HG02571 (cell line): ENCODE results near the gene EPHA6.
"Not testable (repeated sequence)": the region's sequence is repeated elsewhere in the genome, so short reads cannot be mapped to it uniquely, and the experiment has no call there.

Experiments
- ATAC-seq: cut with Tn5 transposase; IDR thresholded peaks from one replicate; pipeline ENCODE4 v1.9.1; 2021; ENCODE audit warnings: mild to moderate bottlenecking, moderate library complexity; ENCODE audit not compliant: unreplicated experiment

Gene EPHA6

DNA sequence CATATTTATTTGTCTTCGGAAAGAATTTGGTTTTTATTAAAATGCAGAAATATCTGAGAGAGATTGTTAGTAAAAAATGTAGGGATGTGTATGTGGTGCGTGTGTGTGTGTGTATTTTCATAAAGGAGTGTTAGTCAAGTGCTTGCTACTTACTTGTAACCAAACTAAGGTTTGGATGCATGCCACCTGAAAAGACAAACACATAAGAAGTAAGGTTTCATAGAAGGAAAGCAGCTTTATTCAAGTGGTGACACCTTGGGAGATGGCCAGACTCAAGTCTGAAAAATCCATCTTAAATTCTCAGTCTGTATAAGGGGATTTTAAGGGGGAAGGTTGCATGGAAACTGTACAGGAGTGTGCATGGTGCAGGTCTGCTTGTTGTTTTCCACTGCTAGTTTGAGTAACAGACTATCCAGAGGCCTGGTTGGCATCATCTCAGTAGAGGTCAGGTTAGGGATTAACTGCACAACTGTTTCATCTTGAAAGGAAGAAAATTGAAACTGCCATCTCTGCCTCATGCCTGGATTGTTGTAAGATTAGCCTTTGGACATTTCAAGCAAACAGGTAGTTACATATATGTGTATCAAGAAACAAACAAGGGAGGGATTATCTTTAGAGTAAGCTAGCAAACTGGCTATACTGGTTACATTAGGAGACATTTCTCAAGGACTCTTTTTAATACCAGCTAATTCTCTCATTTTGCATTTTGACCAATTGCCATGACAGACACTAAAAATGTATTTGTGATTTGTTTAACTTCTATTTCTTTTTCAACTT is 196.7 kb downstream of the EPHA6 start:
- ATAC-seq: no peak

DNA sequence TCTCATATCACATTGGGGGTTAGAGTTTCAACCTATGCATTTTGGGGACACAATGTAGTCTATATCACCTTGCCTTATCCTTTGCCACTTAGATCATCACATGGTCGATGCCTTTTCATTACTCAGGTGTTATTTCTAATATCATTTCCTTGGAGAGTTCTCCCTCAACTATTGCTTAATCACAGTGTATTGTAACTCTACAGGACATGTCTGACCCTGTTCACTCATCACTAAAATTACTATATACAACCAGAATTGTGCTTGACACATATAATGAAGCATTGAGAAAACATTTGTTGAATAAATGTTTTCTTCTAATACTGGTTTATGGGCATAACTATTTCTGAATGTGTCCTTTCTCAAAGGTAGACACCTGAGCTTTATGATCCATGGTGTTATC is 207.4 kb downstream of the EPHA6 start:
- ATAC-seq: no peak

DNA sequence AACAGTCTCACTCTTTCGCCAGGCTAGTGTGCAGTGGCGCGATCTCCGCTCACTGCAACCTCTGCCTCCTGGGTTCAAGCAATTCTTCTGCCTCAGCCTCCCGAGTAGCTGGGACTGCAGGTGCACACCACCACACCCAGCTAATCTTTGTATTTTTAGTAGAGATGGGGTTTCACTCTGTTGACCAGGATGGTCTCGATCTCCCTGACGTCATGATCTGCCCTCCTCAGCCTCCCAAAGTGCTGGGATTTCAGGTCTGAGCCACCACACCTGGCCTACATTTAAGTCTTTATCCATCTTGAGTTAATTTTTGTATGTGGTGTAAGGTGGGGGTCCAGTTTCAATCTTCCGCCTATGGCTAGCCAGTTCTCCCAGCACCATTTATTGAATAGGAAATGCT is 211.2 kb downstream of the EPHA6 start:
- not testable (repeated sequence) for ATAC-seq

DNA sequence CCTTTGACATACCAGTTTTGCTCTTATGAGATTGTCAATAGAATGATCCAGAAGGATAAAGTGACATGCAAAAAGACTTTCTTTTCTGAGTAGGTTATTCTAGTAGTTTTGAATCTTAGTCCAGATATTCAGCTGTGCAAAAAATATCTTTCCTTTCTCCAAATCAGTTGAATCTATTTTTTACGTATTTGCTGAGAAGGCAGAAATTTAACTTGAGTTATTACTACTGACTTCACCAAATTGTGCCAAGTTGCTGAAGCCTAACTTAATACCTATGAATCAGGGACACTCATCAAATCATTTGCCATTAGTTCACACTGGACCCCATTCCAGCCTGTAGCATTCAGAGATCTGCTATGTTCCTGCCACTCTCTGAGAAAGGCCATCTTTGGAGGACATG is 215.6 kb downstream of the EPHA6 start:
- ATAC-seq: no peak

DNA sequence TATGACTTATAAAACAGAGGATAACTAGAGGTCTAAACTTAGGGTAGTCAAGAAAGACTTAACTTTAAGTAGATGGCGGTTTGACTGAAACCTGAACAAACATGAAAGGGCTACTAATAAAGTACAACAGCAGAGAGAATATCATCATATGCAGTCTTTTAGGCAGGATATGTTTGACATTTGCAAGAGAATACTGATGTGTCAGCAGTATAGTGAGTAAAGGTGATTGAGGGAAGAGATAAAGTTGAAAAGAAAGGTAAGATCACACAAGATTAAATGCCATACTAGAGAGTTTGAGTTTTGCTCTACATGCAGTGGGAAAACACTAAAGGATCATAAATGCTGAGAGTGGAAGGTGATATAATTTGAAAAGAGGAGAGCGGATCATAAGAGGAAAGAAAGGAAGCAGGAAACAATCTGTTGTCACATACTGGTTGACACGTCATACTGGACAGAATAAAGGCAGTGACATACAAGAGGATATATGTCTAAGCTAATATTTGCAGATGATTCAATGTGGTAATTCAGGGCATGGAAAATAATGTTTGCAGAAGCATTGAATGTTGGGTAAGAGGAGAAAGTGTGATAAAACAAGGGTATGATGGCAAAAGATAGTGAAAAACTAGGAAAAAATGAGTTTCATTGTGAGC is 223.0 kb downstream of the EPHA6 start:
- no peak for ATAC-seq

DNA sequence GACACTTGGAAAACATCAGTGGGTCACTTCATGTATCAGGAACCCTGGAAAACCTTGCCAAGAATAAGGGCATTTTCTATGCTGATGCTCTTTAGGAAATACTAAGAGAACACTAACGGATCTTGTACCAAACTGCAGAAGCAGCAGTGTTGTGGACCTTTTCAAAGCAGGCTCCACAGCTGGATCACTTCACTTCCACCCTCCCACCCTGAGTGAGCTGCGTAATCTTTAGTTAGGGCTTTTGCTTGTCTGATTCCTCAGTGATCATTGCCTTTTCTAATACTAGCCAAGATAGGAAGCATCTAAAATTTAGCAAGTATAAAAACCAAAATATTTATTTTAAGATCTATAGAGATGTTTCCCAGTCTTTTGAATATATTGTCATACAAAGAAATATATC is 229.0 kb downstream of the EPHA6 start:
- no peak for ATAC-seq

DNA sequence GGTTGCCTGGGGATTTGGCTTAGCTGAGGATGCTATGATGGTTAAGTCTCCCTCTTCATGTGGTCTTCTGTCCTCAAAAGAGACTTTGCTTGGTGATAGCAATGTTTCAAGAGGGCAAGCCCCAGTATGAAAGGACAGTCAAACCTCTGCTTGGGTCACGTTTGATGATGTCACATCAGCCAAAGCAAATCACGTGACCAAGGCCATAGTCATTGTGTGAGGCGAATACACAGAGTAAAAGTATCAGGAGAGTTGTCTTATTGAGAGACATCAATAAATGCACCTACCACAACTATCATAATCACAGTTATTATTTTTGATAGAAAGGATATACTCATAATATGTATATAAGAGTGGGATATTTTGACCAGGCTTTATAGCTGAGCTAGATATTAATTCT is 243.0 kb downstream of the EPHA6 start:
- ATAC-seq: no peak

DNA sequence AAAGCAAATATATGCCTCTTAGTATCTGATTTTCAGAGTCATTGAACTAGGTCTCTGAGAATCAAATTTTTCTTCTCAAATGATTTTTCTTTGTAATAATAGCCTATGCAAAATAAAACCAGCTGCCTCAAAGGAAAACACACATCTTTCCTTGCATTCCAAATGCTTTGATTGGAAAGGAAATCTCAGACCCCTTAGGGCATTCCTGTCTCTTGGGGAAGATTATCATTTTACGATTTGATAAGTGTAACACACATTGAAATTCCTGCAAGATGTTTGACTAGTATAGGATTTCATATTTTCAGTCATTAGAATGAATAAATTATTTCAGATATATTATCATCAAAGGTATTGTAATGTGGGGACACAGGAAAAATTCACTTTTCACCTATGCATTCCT is 244.8 kb downstream of the EPHA6 start:
- ATAC-seq: no peak

DNA sequence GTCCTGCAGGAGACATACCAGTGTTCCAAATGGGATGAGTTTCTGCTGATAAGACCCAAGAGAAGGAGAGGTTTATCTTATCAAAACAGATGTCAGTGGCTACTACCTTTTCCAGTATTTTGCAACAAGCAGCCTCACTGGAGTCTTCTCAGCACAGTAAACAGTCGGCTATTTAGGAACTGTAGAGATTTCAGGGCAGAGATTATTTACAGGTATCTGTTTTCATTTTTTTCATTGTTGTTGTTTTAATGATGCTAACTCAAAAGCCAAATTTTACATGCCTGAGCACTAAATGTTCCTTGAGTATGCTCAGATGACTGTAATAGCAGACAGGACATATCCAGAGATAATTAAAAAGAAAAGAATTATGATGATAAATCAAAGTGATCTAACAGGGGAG is 252.1 kb downstream of the EPHA6 start:
- ATAC-seq: no peak

DNA sequence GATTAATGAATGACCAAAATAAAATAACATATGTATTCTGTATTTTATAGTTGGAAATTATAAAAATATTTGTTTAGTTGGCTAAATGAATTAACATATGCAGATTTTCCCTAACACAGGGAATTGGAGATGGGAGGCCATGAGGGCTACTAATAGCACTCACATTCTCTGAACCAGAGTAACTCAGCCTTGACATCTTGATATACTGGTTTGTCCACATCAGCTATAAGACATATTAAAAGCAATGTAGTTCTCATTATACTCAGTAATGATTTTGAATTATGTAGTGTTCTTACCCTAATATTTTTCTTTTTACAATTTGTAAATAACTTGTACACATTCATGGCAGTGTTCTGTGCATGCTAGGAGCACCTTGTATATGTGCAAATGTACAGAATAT is 255.9 kb downstream of the EPHA6 start:
- no peak for ATAC-seq

DNA sequence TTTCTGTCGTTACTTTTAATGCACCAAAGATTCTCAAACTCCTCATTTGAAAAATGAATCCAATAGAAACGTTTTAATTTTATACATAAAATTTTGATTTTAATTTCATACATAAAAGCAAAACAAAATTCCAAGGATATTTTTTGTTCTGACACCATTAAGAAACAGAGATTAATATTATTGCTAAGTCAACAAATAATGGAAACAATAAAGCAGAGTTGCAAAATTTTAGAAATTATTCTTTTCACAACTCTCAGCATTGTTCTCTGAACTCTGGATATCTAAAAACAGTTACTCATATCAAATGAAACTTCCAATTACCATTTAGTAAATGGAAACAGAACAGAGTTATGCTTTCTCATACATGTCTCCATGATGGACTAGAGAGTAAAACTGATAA is 260.2 kb downstream of the EPHA6 start:
- no peak for ATAC-seq

DNA sequence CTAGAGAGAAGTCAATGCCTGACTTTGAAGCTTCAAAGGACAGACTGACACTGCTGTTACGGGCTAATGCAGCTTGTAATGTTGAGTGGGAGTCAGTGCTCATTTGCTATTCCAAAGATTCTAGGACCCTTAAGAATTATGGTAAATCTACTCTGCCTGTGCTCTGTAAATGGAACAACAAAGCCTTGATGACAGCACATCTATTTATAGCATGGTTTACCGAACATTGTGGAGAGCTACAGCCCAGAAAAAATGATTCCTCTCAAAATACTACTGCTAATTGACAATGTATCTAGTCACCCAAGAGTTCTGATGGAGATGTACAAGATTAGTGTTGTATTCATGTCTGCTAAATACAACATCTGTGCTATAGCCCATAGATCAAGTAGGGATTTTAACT is 262.3 kb downstream of the EPHA6 start:
- no peak for ATAC-seq

DNA sequence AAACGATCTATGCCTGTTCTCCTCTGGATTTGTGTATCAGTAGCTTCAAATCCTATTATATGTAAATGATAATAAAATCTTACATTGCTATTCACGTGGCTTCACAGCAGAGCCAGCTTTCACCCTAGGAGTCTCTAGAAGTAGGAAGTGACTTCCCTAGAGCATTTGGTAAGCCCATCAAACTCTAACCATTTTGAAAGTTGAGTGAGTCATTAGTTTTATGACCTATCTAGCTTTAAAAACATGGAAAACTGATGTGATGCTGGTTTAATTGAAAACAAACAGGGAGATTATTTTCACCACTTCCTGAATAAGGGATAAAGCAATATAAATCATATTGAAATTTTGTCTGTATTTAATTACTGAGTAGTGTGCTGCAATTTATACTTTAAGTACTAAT is 275.2 kb downstream of the EPHA6 start:
- no peak for ATAC-seq

DNA sequence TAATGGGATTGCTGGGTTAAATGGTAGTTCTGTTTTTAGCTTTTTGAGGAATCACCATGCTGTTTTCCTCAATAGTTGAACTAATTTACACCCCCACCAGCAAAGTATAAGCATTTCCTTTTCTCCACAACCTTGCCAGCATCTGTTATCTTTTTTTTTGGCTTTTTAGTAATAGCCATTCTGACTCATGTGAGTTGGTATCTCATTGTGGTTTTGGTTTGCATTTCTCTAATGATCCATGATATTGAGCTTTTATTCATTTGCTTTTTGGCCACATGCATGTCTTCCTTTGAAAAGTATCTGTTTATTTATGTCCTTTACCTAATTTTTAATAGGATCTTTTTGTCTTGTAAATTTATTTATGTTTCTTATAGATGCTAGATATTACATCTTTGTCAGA is 288.2 kb downstream of the EPHA6 start:
- ATAC-seq: no peak

DNA sequence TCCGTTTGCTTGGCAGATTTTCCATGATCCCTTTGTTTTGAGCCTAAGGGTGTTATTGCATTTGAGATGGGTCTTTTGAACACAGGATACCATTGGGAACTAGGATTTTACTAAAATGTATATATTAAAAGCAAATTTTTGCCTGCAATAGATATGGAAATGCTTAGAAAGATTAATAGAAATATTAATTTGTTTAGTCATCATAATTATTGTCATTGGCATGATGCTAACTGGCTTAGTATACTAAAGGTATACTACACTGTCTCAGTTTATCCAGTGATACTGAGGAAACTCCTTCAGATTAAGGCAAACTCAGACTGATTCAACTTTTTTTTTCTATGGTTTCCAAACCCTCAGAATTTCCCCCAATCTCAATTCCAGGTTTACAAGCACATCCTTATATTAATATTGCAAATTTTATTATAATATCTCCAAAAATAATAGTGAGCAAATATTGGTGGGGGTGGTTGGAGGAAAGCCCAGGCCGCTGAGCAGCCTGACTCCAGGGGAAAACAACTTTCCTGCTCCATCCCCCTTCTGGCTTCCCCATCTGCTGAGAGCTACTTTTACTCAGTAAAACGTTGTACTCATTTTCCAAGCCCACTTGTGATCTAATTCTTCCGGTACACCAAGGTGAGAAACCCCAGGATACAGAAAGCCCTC is 291.7 kb downstream of the EPHA6 start:
- no peak for ATAC-seq

DNA sequence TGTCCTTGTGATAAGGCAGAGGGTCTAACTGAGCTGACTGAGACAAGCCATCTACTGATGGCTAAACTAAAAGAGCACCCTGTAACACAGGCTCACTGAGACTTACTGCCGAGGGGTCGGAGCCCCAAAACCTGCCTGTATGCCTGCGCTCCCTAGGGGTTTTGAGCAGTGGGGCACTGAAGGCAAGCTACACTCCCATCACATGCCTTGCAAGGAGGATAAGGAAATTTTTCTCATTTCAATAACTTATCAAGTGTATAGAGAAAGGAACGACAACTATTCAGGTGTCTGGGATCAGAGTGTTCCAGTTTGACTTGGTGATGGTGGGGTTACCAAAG is 292.2 kb downstream of the EPHA6 start:
- no peak for ATAC-seq

DNA sequence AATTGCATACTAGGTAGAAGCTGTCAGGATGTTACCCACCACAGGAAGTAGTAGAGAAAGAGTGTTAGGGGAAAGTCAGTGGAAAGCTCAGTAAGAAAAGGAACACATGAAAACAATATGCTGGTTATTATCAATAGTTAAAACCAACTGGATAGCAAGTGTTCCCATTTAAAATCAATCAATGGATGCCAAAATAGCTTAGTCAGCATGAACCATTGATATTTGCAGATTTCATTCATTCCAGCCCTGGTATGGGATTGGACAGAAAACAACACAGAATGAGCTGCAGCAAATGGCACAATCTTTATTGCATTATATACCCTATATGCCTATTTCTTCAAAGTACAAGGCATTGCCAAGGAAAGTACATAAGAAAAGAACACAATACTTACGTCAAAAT is 293.7 kb downstream of the EPHA6 start:
- no peak for ATAC-seq

DNA sequence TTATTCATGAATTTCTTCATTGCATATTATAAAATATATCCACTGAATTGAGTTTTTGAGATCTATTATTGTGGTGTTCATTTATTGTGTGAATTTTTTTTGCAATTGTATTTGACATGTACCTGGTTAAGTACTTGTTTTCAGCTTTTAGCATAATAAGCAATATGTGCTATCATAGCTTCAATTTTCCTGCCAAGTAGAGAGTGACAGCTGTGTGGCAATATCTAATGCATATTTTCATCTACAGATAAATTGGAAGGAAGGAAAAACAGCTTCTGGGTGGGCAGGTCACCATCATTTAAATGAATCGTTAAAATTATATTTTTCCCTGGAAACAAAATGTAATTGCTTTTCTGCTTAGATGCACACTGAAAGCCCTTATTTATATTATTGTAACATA is 296.9 kb downstream of the EPHA6 start:
- ATAC-seq: no peak

DNA sequence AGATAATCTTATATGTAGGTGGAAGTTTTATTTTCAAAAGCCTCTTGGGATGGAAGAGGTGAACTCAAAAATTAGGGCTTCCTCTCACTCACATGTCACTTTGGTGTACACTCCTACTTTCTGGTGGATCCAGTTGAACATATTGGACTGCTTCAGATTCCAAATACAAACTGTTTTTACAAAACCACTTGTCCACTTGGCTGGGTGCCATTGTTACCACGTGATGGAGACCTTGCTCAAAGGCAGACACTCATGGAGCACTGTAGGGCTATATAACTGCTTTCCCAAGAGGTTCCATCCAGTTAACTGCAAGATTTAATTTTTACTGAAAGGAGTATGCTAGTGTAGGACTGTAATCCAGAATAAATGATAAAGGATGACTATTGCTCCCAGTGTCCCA is 307.0 kb downstream of the EPHA6 start:
- no peak for ATAC-seq

DNA sequence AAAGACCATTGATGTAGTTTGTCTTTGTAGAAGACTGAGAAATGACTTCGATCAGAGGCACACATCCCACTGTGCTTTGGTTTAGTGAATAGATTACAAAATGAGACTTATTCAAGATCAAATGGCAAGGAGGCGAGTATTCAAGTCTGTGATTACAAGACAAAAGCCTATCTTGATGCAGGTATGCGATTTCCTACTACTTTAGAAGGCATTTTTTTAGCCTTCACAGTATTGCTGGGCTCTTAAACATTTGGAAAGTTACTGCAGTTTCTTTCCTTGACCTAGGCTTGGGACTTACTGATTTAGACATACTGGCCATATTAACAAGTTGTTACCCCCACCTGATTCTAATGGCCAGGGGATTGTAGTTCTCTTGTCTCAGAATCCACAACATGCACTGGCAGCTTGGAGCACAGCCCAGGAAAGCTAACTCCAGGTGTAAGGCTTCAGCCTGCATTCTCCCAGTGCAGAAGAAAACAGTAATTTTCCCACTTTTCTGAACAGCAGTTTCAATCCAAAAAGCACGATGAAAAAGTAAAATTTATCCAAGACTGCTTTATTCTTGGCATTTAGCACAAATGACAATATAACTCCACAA is 311.6 kb downstream of the EPHA6 start:
- no peak for ATAC-seq

DNA sequence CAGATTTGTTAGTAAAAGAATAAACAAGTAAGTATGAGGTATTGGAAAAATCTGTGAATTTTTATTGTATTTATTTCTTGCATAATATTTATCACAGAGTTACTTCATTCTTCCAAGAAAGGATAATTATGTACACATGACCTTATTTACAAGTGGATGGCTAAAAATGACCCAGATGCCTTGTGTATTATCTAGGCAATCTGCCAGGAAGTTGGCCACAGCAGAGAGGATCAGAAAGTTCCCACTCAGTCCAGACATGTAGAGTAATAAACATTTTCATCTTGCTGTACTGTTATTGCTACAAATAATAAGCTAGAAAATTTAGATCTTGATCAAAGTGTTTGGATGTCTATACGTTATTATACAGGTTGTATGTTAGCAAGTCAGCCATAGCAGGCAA is 317.1 kb downstream of the EPHA6 start:
- no peak for ATAC-seq

DNA sequence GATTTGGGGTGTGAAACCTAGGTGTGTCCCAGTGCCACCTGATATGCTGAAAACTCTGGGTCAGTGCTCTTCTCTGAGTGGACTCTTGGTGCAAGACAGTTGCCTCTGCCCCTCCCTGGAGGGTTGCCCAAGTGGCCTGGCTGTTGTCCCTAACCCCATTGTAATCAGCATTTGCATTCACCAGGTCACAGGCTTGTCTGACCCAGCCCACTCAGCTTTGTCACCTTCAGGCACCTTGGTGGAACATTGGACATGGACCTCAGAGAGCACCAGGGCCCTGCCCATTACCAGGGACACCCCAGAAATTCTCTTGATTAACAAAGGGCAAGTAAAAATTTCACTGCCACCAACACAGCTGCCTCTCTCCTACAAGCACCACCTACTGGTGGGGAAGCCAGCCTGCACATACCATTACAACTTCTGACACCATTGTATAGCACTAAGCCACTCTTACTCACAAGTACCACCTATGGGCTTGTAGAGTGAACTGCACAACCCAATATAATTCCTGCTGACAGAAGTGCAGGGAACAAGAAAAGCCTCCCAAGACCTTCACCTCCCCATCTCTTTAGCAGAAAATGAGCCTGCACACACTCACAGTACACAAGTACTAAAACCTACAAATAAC is 324.6 kb downstream of the EPHA6 start:
- no peak for ATAC-seq
